Measurements from ENCODE around the gene FCRL5.

FCRL5 gene

GRCh38 chr1:157580828-157581210, 28.5 kb upstream of the FCRL5 start:
- Histone ChIP-seq H3K27ac (ENCODE audit: extremely low read depth, low read depth, low read length) (no peak overlapping the region), H3K9me3 (ENCODE audit: control insufficient read depth, insufficient read depth, low read depth, low read length) (no peaks in the 10 kb centered on the region), H3K36me3 (ENCODE audit: control insufficient read depth in 2 of 2, insufficient read depth in 1 of 2, low read length in 2 of 2) (no peaks in the 10 kb centered on the region), H3K4me3 (ENCODE audit: low read depth, low read length) (no peak overlapping the region), H3K4me1 (ENCODE audit: control insufficient read depth, insufficient read depth, low read length) (no peaks in the 10 kb centered on the region)
- ChIA-PET CTCF (interaction anchor here (0.5 to 5.7 kb wide), 39 partner anchors 8 to 638 kb away, joined by 3 to 62 read pairs (median 5); no protein-coding TSS in a partner anchor), POLR2A (interaction anchor here (0.6 kb wide), 1 partner anchor 41 kb away, joined by 10 read pairs; no protein-coding TSS in a partner anchor)
- TF ChIP-seq ZNF629 (tag by site-specific recombination; IDR thresholded peaks at IDR 0.05): no peak

- H3K4me1 ChIP-seq (ENCODE audit: control insufficient read depth, insufficient read depth, low read length): no peaks in the 10 kb centered on the region
- no peak overlapping the region for H3K27ac ChIP-seq (ENCODE audit: extremely low read depth, low read depth, low read length)
- H3K9me3 ChIP-seq (ENCODE audit: control insufficient read depth, insufficient read depth, low read depth, low read length): no peaks in the 10 kb centered on the region
- no peaks in the 10 kb centered on the region for H3K36me3 ChIP-seq (ENCODE audit: control insufficient read depth in 2 of 2, insufficient read depth in 1 of 2, low read length in 2 of 2)
- ChIA-PET POLR2A (interaction anchor here (0.6 kb wide), 2 partner anchors 42 to 399 kb away, joined by 3 to 10 read pairs; no protein-coding TSS in a partner anchor), CTCF (interaction anchor here (0.5 to 5.7 kb wide), 48 partner anchors 9 to 1563 kb away, joined by 3 to 62 read pairs (median 5); no protein-coding TSS in a partner anchor)
- H3K4me3 ChIP-seq (ENCODE audit: low read depth, low read length): no peak overlapping the region
- TF ChIP-seq CTCF (tag by site-specific recombination; IDR thresholded peaks at IDR 0.05) (0 out of 2 replicates have a peak, but pooled peaks have one; percentile 20), ZNF654 (tag by site-specific recombination; IDR thresholded peaks at IDR 0.05; ENCODE audit: low read depth) (peak; percentile 56), ZNF302 (tag by site-specific recombination; IDR thresholded peaks at IDR 0.05; ENCODE audit: low read depth) (no peak), ZNF660 (tag by site-specific recombination; IDR thresholded peaks at IDR 0.05) (peak; percentile 83)
Observed at GRCh38 chr1:157580179-157580827, 28.0 kb upstream of the FCRL5 start.

DNA sequence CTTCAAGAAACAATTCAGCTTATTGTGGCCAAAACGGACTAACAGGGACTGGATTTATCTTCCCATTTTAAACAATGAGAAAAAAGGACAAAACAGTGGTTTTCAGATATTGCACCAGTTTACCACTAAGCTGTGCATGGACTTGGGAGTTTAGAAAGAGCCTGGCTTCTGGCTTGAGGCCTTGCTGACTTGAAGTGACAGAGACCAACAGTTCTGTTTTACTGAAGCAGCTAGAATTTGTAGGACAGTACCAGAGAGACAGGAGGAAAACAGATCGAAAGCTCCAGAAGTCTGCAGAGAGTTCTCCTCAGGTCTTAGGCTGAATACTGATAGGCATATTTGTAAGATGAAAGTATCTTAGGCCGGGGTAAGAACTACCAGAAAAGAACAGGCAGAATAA, 25.1 kb upstream of the FCRL5 start:
- TF ChIP-seq ZSCAN16 (tag by site-specific recombination; IDR thresholded peaks at IDR 0.05) (no peak), ZNF785 (tag by site-specific recombination; IDR thresholded peaks at IDR 0.05) (no peak), WT1 (tag by site-specific recombination; IDR thresholded peaks at IDR 0.05) (no peak), KLF8 (tag by site-specific recombination; IDR thresholded peaks at IDR 0.05) (no peak), ZFP41 (tag by site-specific recombination; IDR thresholded peaks at IDR 0.05; ENCODE audit: borderline replicate concordance) (no peak), ZNF10 (tag by site-specific recombination; IDR thresholded peaks at IDR 0.05) (no peak), ZNF23 (tag by site-specific recombination; IDR thresholded peaks at IDR 0.05; ENCODE audit: borderline replicate concordance) (no peak)
- TF ChIP-seq, protein P1, sequence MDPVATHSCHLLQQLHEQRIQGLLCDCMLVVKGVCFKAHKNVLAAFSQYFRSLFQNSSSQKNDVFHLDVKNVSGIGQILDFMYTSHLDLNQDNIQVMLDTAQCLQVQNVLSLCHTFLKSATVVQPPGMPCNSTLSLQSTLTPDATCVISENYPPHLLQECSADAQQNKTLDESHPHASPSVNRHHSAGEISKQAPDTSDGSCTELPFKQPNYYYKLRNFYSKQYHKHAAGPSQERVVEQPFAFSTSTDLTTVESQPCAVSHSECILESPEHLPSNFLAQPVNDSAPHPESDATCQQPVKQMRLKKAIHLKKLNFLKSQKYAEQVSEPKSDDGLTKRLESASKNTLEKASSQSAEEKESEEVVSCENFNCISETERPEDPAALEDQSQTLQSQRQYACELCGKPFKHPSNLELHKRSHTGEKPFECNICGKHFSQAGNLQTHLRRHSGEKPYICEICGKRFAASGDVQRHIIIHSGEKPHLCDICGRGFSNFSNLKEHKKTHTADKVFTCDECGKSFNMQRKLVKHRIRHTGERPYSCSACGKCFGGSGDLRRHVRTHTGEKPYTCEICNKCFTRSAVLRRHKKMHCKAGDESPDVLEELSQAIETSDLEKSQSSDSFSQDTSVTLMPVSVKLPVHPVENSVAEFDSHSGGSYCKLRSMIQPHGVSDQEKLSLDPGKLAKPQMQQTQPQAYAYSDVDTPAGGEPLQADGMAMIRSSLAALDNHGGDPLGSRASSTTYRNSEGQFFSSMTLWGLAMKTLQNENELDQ (tag by site-specific recombination; IDR thresholded peaks at IDR 0.05; ENCODE audit: low read depth): no peak
- TF ChIP-seq, protein P2, sequence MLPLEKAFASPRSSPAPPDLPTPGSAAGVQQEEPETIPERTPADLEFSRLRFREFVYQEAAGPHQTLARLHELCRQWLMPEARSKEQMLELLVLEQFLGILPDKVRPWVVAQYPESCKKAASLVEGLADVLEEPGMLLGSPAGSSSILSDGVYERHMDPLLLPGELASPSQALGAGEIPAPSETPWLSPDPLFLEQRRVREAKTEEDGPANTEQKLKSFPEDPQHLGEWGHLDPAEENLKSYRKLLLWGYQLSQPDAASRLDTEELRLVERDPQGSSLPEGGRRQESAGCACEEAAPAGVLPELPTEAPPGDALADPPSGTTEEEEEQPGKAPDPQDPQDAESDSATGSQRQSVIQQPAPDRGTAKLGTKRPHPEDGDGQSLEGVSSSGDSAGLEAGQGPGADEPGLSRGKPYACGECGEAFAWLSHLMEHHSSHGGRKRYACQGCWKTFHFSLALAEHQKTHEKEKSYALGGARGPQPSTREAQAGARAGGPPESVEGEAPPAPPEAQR (tag by site-specific recombination; IDR thresholded peaks at IDR 0.05): no peak
- ChIA-PET POLR2A (no interaction called here), CTCF (interaction anchor here (1.0 to 1.2 kb wide), 3 partner anchors 8 to 387 kb away, joined by 3 to 4 read pairs (median 3); no protein-coding TSS in a partner anchor)
- Histone ChIP-seq H3K27ac (ENCODE audit: extremely low read depth, low read depth, low read length) (no peak overlapping the region), H3K9me3 (ENCODE audit: control insufficient read depth, insufficient read depth, low read depth, low read length) (no peaks in the 10 kb centered on the region), H3K36me3 (ENCODE audit: control insufficient read depth in 2 of 2, insufficient read depth in 1 of 2, low read length in 2 of 2) (no peaks in the 10 kb centered on the region), H3K4me3 (ENCODE audit: low read depth, low read length) (no peak overlapping the region), H3K4me1 (ENCODE audit: control insufficient read depth, insufficient read depth, low read length) (no peaks in the 10 kb centered on the region)
